ENCODE results near the gene CHM.

DNA sequence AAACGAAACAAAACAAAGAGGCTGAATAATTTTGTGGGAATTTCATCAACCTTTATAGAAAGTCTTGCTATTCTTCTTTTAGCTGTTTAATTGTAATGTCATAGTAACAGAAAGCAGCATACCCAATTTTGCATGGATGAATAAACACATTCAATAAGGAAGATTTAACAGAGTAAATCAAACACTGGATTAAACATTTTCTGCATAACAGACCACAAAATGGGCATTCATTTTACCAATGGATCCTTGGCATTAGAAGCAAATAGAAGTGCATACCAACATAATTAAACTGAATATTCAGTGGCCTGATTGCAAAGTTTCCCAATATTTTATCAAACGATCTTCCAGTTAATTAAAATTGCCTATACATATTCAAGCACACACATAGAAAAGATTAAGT is 4.4 kb upstream of the CHM start:
- TF ChIP-seq, protein P1, sequence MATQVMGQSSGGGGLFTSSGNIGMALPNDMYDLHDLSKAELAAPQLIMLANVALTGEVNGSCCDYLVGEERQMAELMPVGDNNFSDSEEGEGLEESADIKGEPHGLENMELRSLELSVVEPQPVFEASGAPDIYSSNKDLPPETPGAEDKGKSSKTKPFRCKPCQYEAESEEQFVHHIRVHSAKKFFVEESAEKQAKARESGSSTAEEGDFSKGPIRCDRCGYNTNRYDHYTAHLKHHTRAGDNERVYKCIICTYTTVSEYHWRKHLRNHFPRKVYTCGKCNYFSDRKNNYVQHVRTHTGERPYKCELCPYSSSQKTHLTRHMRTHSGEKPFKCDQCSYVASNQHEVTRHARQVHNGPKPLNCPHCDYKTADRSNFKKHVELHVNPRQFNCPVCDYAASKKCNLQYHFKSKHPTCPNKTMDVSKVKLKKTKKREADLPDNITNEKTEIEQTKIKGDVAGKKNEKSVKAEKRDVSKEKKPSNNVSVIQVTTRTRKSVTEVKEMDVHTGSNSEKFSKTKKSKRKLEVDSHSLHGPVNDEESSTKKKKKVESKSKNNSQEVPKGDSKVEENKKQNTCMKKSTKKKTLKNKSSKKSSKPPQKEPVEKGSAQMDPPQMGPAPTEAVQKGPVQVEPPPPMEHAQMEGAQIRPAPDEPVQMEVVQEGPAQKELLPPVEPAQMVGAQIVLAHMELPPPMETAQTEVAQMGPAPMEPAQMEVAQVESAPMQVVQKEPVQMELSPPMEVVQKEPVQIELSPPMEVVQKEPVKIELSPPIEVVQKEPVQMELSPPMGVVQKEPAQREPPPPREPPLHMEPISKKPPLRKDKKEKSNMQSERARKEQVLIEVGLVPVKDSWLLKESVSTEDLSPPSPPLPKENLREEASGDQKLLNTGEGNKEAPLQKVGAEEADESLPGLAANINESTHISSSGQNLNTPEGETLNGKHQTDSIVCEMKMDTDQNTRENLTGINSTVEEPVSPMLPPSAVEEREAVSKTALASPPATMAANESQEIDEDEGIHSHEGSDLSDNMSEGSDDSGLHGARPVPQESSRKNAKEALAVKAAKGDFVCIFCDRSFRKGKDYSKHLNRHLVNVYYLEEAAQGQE (IDR thresholded peaks at IDR 0.05; ENCODE audit: low read depth, low read length), result no peak
- TF ChIP-seq CEBPB (IDR thresholded peaks at IDR 0.05; ENCODE audit: borderline replicate concordance in 1 of 2, low read depth in 2 of 2, low read length in 2 of 2) (no peak), TCF12 (IDR thresholded peaks at IDR 0.05; ENCODE audit: low read depth, low read length) (no peak), POLR2A (IDR thresholded peaks at IDR 0.05; ENCODE audit: low read depth, low read length) (no peak), ASH2L (IDR thresholded peaks at IDR 0.05; ENCODE audit: borderline replicate concordance, low read depth) (no peak), TCF7 (IDR thresholded peaks at IDR 0.05; ENCODE audit: borderline replicate concordance) (no peak)
- TF ChIP-seq, protein P2, sequence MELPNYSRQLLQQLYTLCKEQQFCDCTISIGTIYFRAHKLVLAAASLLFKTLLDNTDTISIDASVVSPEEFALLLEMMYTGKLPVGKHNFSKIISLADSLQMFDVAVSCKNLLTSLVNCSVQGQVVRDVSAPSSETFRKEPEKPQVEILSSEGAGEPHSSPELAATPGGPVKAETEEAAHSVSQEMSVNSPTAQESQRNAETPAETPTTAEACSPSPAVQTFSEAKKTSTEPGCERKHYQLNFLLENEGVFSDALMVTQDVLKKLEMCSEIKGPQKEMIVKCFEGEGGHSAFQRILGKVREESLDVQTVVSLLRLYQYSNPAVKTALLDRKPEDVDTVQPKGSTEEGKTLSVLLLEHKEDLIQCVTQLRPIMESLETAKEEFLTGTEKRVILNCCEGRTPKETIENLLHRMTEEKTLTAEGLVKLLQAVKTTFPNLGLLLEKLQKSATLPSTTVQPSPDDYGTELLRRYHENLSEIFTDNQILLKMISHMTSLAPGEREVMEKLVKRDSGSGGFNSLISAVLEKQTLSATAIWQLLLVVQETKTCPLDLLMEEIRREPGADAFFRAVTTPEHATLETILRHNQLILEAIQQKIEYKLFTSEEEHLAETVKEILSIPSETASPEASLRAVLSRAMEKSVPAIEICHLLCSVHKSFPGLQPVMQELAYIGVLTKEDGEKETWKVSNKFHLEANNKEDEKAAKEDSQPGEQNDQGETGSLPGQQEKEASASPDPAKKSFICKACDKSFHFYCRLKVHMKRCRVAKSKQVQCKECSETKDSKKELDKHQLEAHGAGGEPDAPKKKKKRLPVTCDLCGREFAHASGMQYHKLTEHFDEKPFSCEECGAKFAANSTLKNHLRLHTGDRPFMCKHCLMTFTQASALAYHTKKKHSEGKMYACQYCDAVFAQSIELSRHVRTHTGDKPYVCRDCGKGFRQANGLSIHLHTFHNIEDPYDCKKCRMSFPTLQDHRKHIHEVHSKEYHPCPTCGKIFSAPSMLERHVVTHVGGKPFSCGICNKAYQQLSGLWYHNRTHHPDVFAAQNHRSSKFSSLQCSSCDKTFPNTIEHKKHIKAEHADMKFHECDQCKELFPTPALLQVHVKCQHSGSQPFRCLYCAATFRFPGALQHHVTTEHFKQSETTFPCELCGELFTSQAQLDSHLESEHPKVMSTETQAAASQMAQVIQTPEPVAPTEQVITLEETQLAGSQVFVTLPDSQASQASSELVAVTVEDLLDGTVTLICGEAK (IDR thresholded peaks at IDR 0.05; ENCODE audit: borderline replicate concordance), result no peak
- TF ChIP-seq, protein P3, sequence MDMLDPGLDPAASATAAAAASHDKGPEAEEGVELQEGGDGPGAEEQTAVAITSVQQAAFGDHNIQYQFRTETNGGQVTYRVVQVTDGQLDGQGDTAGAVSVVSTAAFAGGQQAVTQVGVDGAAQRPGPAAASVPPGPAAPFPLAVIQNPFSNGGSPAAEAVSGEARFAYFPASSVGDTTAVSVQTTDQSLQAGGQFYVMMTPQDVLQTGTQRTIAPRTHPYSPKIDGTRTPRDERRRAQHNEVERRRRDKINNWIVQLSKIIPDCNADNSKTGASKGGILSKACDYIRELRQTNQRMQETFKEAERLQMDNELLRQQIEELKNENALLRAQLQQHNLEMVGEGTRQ (IDR thresholded peaks at IDR 0.05; ENCODE audit: borderline replicate concordance, low read depth, low read length), result no peak
